T-cell (primary cell): ENCODE results near the gene FAM110C. TPM values are rescaled to one million over a fixed set of nuclear protein-coding genes. Genes with fewer than 3 reads are reported as not detected.
"Not testable (repeated sequence)": the region's sequence is repeated elsewhere in the genome, so short reads cannot be mapped to it uniquely, and the experiment has no call there.

Source experiments
- ATAC-seq, 4 experiments: fragments of 200-7000 bp in 3 of 4; fragments of 150-1000 bp in 1 of 4; cut with Tn5 transposase; replicated peaks in 1 of 4; 1 replicate in 3 of 4; 2 replicates in 1 of 4; pipeline ENCODE4 v1.10.0; 2021; ENCODE audit warnings: moderate library complexity in 3 of 4, mild to moderate bottlenecking in 2 of 4, moderate number of reproducible peaks in 1 of 4
- CTCF ChIA-PET, 2 donors: fragments of 300-600 bp; sonication (Branson Sonifier 250); formaldehyde crosslinking; loops; one replicate each; lab custom pipeline; 2022; ENCODE audit warnings: antibody characterized with exemption in 2 of 2; lab: Charles Lee
- POLR2A ChIA-PET, 2 donors: fragments of 300-600 bp; sonication (Branson Sonifier 250); formaldehyde crosslinking; loops; one replicate each; lab custom pipeline; 2022; ENCODE audit warnings: antibody characterized with exemption in 2 of 2; lab: Charles Lee
- DNase-seq, 35 experiments: peaks; one replicate each; pipeline versions ENCODE4 v3.0.0 to v3.0.0-alpha.2; 2013 to 2023
- H3K27ac ChIP-seq: one replicate; pipeline ENCODE4 v1.5.1; 2013; ENCODE audit warnings: low read length
- H3K27me3 ChIP-seq, 2 experiments: replicated peaks in 1 of 2; 1 replicate in 1 of 2; 2 replicates in 1 of 2; pipeline versions ENCODE4 v1.6.1 to v1.7.0; 2013; ENCODE audit warnings: low read length in 1 of 2, mixed read lengths in 1 of 2; ENCODE audit not compliant: control insufficient read depth in 2 of 2, insufficient read depth in 2 of 2; ENCODE audit errors: extremely low read depth in 1 of 2
- H3K36me3 ChIP-seq, 2 donors: 1 replicate in 1 of 2; 2 replicates in 1 of 2; pipeline versions ENCODE4 v1.6.1 to v1.7.0; 2013; ENCODE audit warnings: low read length in 1 of 2; ENCODE audit not compliant: control insufficient read depth in 2 of 2, insufficient read depth in 1 of 2; ENCODE audit errors: extremely low read depth in 1 of 2
- H3K4me1 ChIP-seq, 2 experiments: 1 replicate in 1 of 2; 2 replicates in 1 of 2; pipeline versions ENCODE4 v1.6.1 to v1.7.0; 2013; ENCODE audit warnings: low read length in 2 of 2, mixed read lengths in 1 of 2; ENCODE audit not compliant: insufficient read depth in 2 of 2, control insufficient read depth in 1 of 2; ENCODE audit errors: extremely low read depth in 1 of 2
- H3K4me3 ChIP-seq, 2 donors: 1 replicate in 1 of 2; 2 replicates in 1 of 2; pipeline versions ENCODE4 v1.5.1 to v1.7.0; 2013; ENCODE audit warnings: mild to moderate bottlenecking in 2 of 2, low read length in 1 of 2, moderate library complexity in 1 of 2; ENCODE audit not compliant: control insufficient read depth in 1 of 2; ENCODE audit errors: extremely low read depth in 1 of 2
- H3K9me3 ChIP-seq: 2 replicates; pipeline ENCODE4 v1.7.0; 2013
- H3K27ac Mint-ChIP-seq, 2 donors: one replicate each; pipeline ENCODE4 v1.8.0; 2020 to 2021; ENCODE audit warnings: mild to moderate bottlenecking in 2 of 2, mixed read lengths in 2 of 2
- H3K27me3 Mint-ChIP-seq, 2 donors: one replicate each; pipeline ENCODE4 v1.8.0; 2021 to 2022; ENCODE audit warnings: mixed read lengths in 2 of 2
- H3K36me3 Mint-ChIP-seq: one replicate; pipeline ENCODE4 v1.8.0; 2021; ENCODE audit warnings: mixed read lengths
- H3K4me1 Mint-ChIP-seq, 3 donors: one replicate each; pipeline ENCODE4 v1.8.0; 2020 to 2022; ENCODE audit warnings: mixed read lengths in 3 of 3, mild to moderate bottlenecking in 1 of 3
- H3K4me3 Mint-ChIP-seq, 3 donors: one replicate each; pipeline ENCODE4 v1.8.0; 2020 to 2022; ENCODE audit warnings: mild to moderate bottlenecking in 3 of 3, mixed read lengths in 3 of 3, moderate library complexity in 3 of 3
- H3K9me3 Mint-ChIP-seq, 3 donors: one replicate each; pipeline ENCODE4 v1.8.0; 2020 to 2022; ENCODE audit warnings: mixed read lengths in 3 of 3
- WGBS: methylation state at CpG from one replicate; pipeline ENCODE4 v1.1.5; 2013; ENCODE audit warnings: missing lambda C conversion rate; ENCODE audit not compliant: insufficient coverage; 5-methylcytosine and 5-hydroxymethylcytosine counted together
- total RNA-seq, 35 experiments: library from RNA in 6 of 35; stranded (reverse) in 6 of 35; fragments of 120-200 nt in 1 of 35; gene quantifications; one replicate each; pipeline versions ENCODE4 v1.2.1 to v1.2.4 and lab custom pipeline; 2013 to 2026

FAM110C gene
- total RNA-seq, 5 donors from 2014 or later (not counting 1 experiment from before 2014, with no cell fraction given): 0.35 to 1.9 (median 0.72) TPM

- 92% methylated on average over 4 of the region's 5 CpGs for WGBS
- peaks cover 0 to 4% (median 0%) of the 10 kb centered on the region in 3 donors for H3K9me3 Mint-ChIP-seq
- CTCF ChIA-PET: interaction anchor here in 1 of 2 donors (0.6 kb wide), 1 partner anchor 617 kb away, joined by 3 read pairs; no protein-coding TSS in a partner anchor
- H3K27ac Mint-ChIP-seq: no peak overlapping the region
- Histone ChIP-seq H3K9me3 (no peaks in the 10 kb centered on the region), H3K36me3 (no peaks in the 10 kb centered on the region), H3K27me3 (peaks cover 0 to 12% of the 10 kb centered on the region in 2 experiments), H3K27ac (no peak overlapping the region), H3K4me3 (no peak overlapping the region), H3K4me1 (peaks cover 0 to 7% of the 10 kb centered on the region in 2 experiments)
- H3K36me3 Mint-ChIP-seq: no peaks in the 10 kb centered on the region
- DNase-seq (no peak), ATAC-seq (no peak)
- H3K4me3 Mint-ChIP-seq: no peak overlapping the region
- peaks cover 12 to 19% (median 15%) of the 10 kb centered on the region in 3 donors for H3K4me1 Mint-ChIP-seq
- POLR2A ChIA-PET: no interaction called here
- H3K27me3 Mint-ChIP-seq: peaks cover 10 to 13% of the 10 kb centered on the region in 2 donors
These were observed 26.8 kb downstream of the FAM110C start for GRCh38 chr2:19505-19904.

- H3K4me1 Mint-ChIP-seq: peaks cover 3 to 10% (median 7%) of the 10 kb centered on the region in 3 donors
- CTCF ChIA-PET: no interaction called here
- H3K27ac ChIP-seq: no peak overlapping the region
- H3K9me3 Mint-ChIP-seq: peaks cover 0 to 4% (median 0%) of the 10 kb centered on the region in 3 donors
- peaks cover 0 to 16% of the 10 kb centered on the region in 2 experiments for H3K27me3 ChIP-seq
- ATAC-seq (no peak), DNase-seq (peak in 1 of 35 experiments; percentile 21)
- peaks cover 13 to 18% of the 10 kb centered on the region in 2 donors for H3K27me3 Mint-ChIP-seq
- H3K36me3 Mint-ChIP-seq: no peaks in the 10 kb centered on the region
- H3K4me1 ChIP-seq: peaks cover 0 to 2% of the 10 kb centered on the region in 2 experiments
- H3K9me3 ChIP-seq: no peaks in the 10 kb centered on the region
- H3K27ac Mint-ChIP-seq: no peak overlapping the region
- 87% methylated on average over 6 of the region's 14 CpGs for WGBS
- no peak overlapping the region for H3K4me3 ChIP-seq
- POLR2A ChIA-PET: no interaction called here
- H3K4me3 Mint-ChIP-seq: no peak overlapping the region
- H3K36me3 ChIP-seq: no peaks in the 10 kb centered on the region
These were observed 27.7 kb downstream of the FAM110C start for GRCh38 chr2:18402-19271.

GRCh38 chr2:15916-16315, 30.4 kb downstream of the FAM110C start:
- H3K27me3 ChIP-seq: peaks cover 0 to 16% of the 10 kb centered on the region in 2 experiments
- CTCF ChIA-PET: interaction anchor here in 1 of 2 donors (0.6 kb wide), 1 partner anchor 126 kb away, joined by 4 read pairs; no protein-coding TSS in a partner anchor
- H3K4me3 ChIP-seq, H3K4me1 Mint-ChIP-seq, H3K27ac Mint-ChIP-seq, H3K27ac ChIP-seq, POLR2A ChIA-PET, DNase-seq, H3K36me3 ChIP-seq, H3K9me3 Mint-ChIP-seq, H3K4me1 ChIP-seq, ATAC-seq, H3K36me3 Mint-ChIP-seq, H3K4me3 Mint-ChIP-seq, H3K9me3 ChIP-seq: not testable (repeated sequence)
- H3K27me3 Mint-ChIP-seq: peaks cover 13 to 18% of the 10 kb centered on the region in 2 donors
- no CpG with 5 or more reads among the region's 2 CpGs for WGBS

- CTCF ChIA-PET: no interaction called here
- ATAC-seq: peak in 2 of 4 experiments; percentile 48
- WGBS: 72% methylated on average over 43 of the region's 54 CpGs
- no peaks in the 10 kb centered on the region for H3K9me3 ChIP-seq
- Mint-ChIP-seq H3K4me3 (no peak overlapping the region), H3K27ac (no peak overlapping the region), H3K36me3 (no peaks in the 10 kb centered on the region), H3K27me3 (peaks cover 10 to 13% of the 10 kb centered on the region in 2 donors), H3K9me3 (no peaks in the 10 kb centered on the region), H3K4me1 (no peaks in the 10 kb centered on the region)
- peaks cover 0 to 4% of the 10 kb centered on the region in 2 experiments for H3K27me3 ChIP-seq
- H3K4me3 ChIP-seq: no peak overlapping the region
- peak in 33 of 35 experiments; percentile 32 to 74 (median 57) for DNase-seq
- no peaks in the 10 kb centered on the region for H3K4me1 ChIP-seq
- POLR2A ChIA-PET: no interaction called here
- H3K27ac ChIP-seq: no peak overlapping the region
- no peaks in the 10 kb centered on the region for H3K36me3 ChIP-seq
These were observed 34.9 kb downstream of the FAM110C start for GRCh38 chr2:11248-11941.

- Mint-ChIP-seq H3K36me3 (no peaks in the 10 kb centered on the region), H3K4me1 (no peaks in the 10 kb centered on the region), H3K9me3 (no peaks in the 10 kb centered on the region), H3K4me3 (no peak overlapping the region), H3K27ac (no peak overlapping the region), H3K27me3 (peaks cover 8% of the 10 kb centered on the region in 2 donors)
- peak in 1 of 35 experiments; percentile 19 for DNase-seq
- no peaks in the 10 kb centered on the region for H3K36me3 ChIP-seq
- no peaks in the 10 kb centered on the region for H3K9me3 ChIP-seq
- CTCF ChIA-PET: no interaction called here
- POLR2A ChIA-PET: no interaction called here
- no peak overlapping the region for H3K27ac ChIP-seq
- H3K27me3 ChIP-seq: peaks cover 0 to 4% of the 10 kb centered on the region in 2 experiments
- no peak for ATAC-seq
- 78% methylated on average over 14 of the region's 42 CpGs for WGBS
- no peak overlapping the region for H3K4me3 ChIP-seq
- no peaks in the 10 kb centered on the region for H3K4me1 ChIP-seq
These were observed 36.0 kb downstream of the FAM110C start for GRCh38 chr2:10222-10875.
